PC-9 (cell line): ENCODE data around the gene RXFP3. TPM values are rescaled to one million over a fixed set of nuclear protein-coding genes. Genes with fewer than 3 reads are reported as not detected.
A peak's percentile ranks its signal among the peaks of the same experiment; 100 is the strongest.

Experiments used
- BruUV-seq: library from RNA; stranded (reverse); fragments of 400-500 nt; replicated peaks from 2 replicates; lab custom pipeline; 2021; lab: Mats Ljungman, UMichigan
- CTCF ChIA-PET: fragments of 300-600 bp; sonication (Branson Sonifier 250); formaldehyde crosslinking; loops from one replicate; lab custom pipeline; 2022; ENCODE audit warnings: antibody characterized with exemption; lab: Charles Lee
- POLR2A ChIA-PET: fragments of 300-600 bp; sonication (Branson Sonifier 250); formaldehyde crosslinking; loops from one replicate; lab custom pipeline; 2022; ENCODE audit warnings: antibody characterized with exemption; ENCODE audit not compliant: unreplicated experiment; lab: Charles Lee
- DNase-seq, 2 experiments: peaks; one replicate each; pipeline versions ENCODE4 v3.0.0 to v3.0.0-alpha.2; 2015 to 2022; ENCODE audit warnings: mixed read lengths in 1 of 2
- H2AFZ ChIP-seq: fragments of 200-600 bp; sonication (generic); 2 replicates; pipeline ENCODE4 v1.8.1; 2017; ENCODE audit warnings: antibody characterized with exemption
- H3F3A ChIP-seq: fragments of 200-600 bp; sonication (generic); 2 replicates; pipeline ENCODE4 v1.8.1; 2017; ENCODE audit warnings: antibody characterized with exemption, mild to moderate bottlenecking, low read depth; ENCODE audit not compliant: insufficient read depth
- H3K27ac ChIP-seq: fragments of 200-600 bp; sonication (generic); 2 replicates; pipeline ENCODE4 v1.6.1; 2016; ENCODE audit warnings: mixed run types
- H3K27me3 ChIP-seq: fragments of 200-600 bp; sonication (generic); 2 replicates; pipeline ENCODE4 v1.6.1; 2016; ENCODE audit warnings: low read depth, mixed run types; ENCODE audit not compliant: insufficient read depth
- H3K36me3 ChIP-seq: fragments of 200-600 bp; sonication (generic); 2 replicates; pipeline ENCODE4 v1.6.1; 2016; ENCODE audit warnings: low read depth, mixed run types
- H3K4me1 ChIP-seq: fragments of 200-600 bp; sonication (generic); replicated peaks from 2 replicates; pipeline ENCODE4 v1.6.1; 2016; ENCODE audit warnings: mixed run types; ENCODE audit not compliant: insufficient read depth
- H3K4me2 ChIP-seq: fragments of 200-600 bp; sonication (generic); 2 replicates; pipeline ENCODE4 v1.6.1; 2017; ENCODE audit warnings: mixed run types
- H3K4me3 ChIP-seq: fragments of 200-600 bp; sonication (generic); 2 replicates; pipeline ENCODE4 v1.6.1; 2016; ENCODE audit warnings: mixed run types
- H3K79me2 ChIP-seq: fragments of 200-600 bp; sonication (generic); 2 replicates; pipeline ENCODE4 v1.6.1; 2017; ENCODE audit warnings: low read depth, mixed run types
- H3K9me2 ChIP-seq: fragments of 200-600 bp; sonication (generic); 2 replicates; pipeline ENCODE4 v1.8.1; 2017; ENCODE audit warnings: mild to moderate bottlenecking; ENCODE audit not compliant: insufficient read depth
- H3K9me3 ChIP-seq: fragments of 200-600 bp; sonication (generic); 2 replicates; pipeline ENCODE4 v1.8.1; 2016; ENCODE audit warnings: low read depth; ENCODE audit not compliant: insufficient read depth
- H4K20me1 ChIP-seq: fragments of 200-600 bp; sonication (generic); 2 replicates; pipeline ENCODE4 v1.8.1; 2017; ENCODE audit not compliant: insufficient read depth
- CTCF ChIP-seq: fragments of 200-600 bp; sonication (generic); conservative IDR thresholded peaks from 2 replicates; pipeline ENCODE4 v1.6.1; 2017; ENCODE audit warnings: mixed run types, antibody characterized with exemption, mild to moderate bottlenecking, moderate library complexity
- EZH2 ChIP-seq: fragments of 200-600 bp; sonication (generic); IDR thresholded peaks from 2 replicates; pipeline ENCODE4 v1.8.0; 2017; ENCODE audit warnings: antibody characterized with exemption, low read depth
- intact Hi-C: fragments of 100-400 bp; cut with micrococcal nuclease; formaldehyde crosslinking; loops from one replicate; pipeline ENCODE4 v1.10.0; 2022; ENCODE audit not compliant: unreplicated experiment
- total RNA-seq: library from RNA; stranded (reverse); gene quantifications from 2 replicates; pipeline ENCODE4 v1.2.3, GENCODE V29; 2021

RXFP3 gene
- total RNA-seq, 1 experiment from 2014 or later, result not detected

GRCh38 chr5:33891788-33892619 is 44.2 kb upstream of the RXFP3 start, which contains the start of gene ADAMTS12:
TSS of gene ADAMTS12 (minus strand) at chr5:33891990. CDS start at chr5:33891856, 134 bp downstream.
- Histone ChIP-seq H3K36me3 (no peaks in the 10 kb centered on the region), H3K4me3 (peak within 1 kb of the TSS; percentile 67), H3K9me2 (no peaks in the 10 kb centered on the region), H4K20me1 (peaks cover 4% of the 10 kb centered on the region; the same call in 1 of the 2 replicates), H3K4me1 (peaks cover 77% of the 10 kb centered on the region), H3F3A (peaks cover 44% of the 10 kb centered on the region), H2AFZ (peak within 1 kb of the TSS; percentile 77), H3K9me3 (no peaks in the 10 kb centered on the region), H3K4me2 (peak within 1 kb of the TSS; percentile 92), H3K79me2 (peaks cover 46% of the 10 kb centered on the region), H3K27ac (peak within 1 kb of the TSS; percentile 75), H3K27me3 (no peaks in the 10 kb centered on the region)
- TF ChIP-seq EZH2, result no peak
- no peak; the same call in 1 of the 2 replicates for TF ChIP-seq CTCF
- BruUV-seq, result no TSS peak
- ChIA-PET CTCF (interaction anchor here (0.6 to 1.3 kb wide), 9 partner anchors 32 to 303 kb away, joined by 3 to 10 read pairs (median 4); partner anchors contain the start of gene AMACR), POLR2A (interaction anchor here (0.7 to 2.1 kb wide), 5 partner anchors 11 to 1037 kb away, joined by 3 to 35 read pairs (median 4); partner anchors contain the start of gene TARS1)
- peak; percentile 68 to 87 for DNase-seq
- intact Hi-C loops, result loop anchor here (1.0 to 10.0 kb wide), 8 partner anchors 33 to 1033 kb away; partner anchors contain the start of genes DNAJC21 and TARS1

- peaks cover 39% of the 10 kb centered on the region for H3K79me2 ChIP-seq
- H4K20me1 ChIP-seq, result peaks cover 4% of the 10 kb centered on the region; the same call in 1 of the 2 replicates
- H2AFZ ChIP-seq, result peak overlapping the region; percentile 77
- TSS peak; percentile 90 for BruUV-seq
- DNase-seq, result peak; percentile 91 to 97
- peak overlapping the region; percentile 75 for H3K27ac ChIP-seq
- H3K4me1 ChIP-seq, result peaks cover 70% of the 10 kb centered on the region
- ChIA-PET POLR2A (interaction anchor here (0.7 to 2.1 kb wide), 4 partner anchors 11 to 1036 kb away, joined by 4 to 35 read pairs (median 12); partner anchors contain the start of gene TARS1), CTCF (interaction anchor here (0.6 to 1.3 kb wide), 5 partner anchors 33 to 120 kb away, joined by 3 to 10 read pairs (median 4); no protein-coding TSS in a partner anchor)
- no peaks in the 10 kb centered on the region for H3K9me2 ChIP-seq
- peaks cover 44% of the 10 kb centered on the region for H3F3A ChIP-seq
- H3K4me3 ChIP-seq, result peak overlapping the region; percentile 67; the same call in 1 of the 2 replicates
- H3K27me3 ChIP-seq, result no peaks in the 10 kb centered on the region
- TF ChIP-seq EZH2 (no peak), CTCF (no peak; the same call in 1 of the 2 replicates)
- H3K36me3 ChIP-seq, result no peaks in the 10 kb centered on the region
- H3K9me3 ChIP-seq, result no peaks in the 10 kb centered on the region
- H3K4me2 ChIP-seq, result peak overlapping the region; percentile 92
- intact Hi-C loops, result loop anchor here (1.0 to 10.0 kb wide), 8 partner anchors 33 to 1032 kb away; partner anchors contain the start of genes DNAJC21 and TARS1
Observed at GRCh38 chr5:33892620-33893137, 43.5 kb upstream of the RXFP3 start.

- no peaks in the 10 kb centered on the region for H3K36me3 ChIP-seq
- peaks cover 20% of the 10 kb centered on the region for H3K79me2 ChIP-seq
- peaks cover 44% of the 10 kb centered on the region for H3F3A ChIP-seq
- intact Hi-C loops, result loop anchor here (1.0 to 10.0 kb wide), 4 partner anchors 9 to 1030 kb away; partner anchors contain the start of gene DNAJC21
- peak overlapping the region; percentile 75 for H3K27ac ChIP-seq
- peaks cover 51% of the 10 kb centered on the region for H3K4me1 ChIP-seq
- no peaks in the 10 kb centered on the region for H4K20me1 ChIP-seq
- peak; percentile 56 to 98 for DNase-seq
- POLR2A ChIA-PET, result interaction anchor here (0.5 to 0.8 kb wide), 7 partner anchors 35 to 623 kb away, joined by 3 to 13 read pairs (median 5); partner anchors contain the start of gene TARS1
- H3K4me3 ChIP-seq, result peak overlapping the region; percentile 8; the same call in 1 of the 2 replicates
- CTCF ChIA-PET, result interaction anchor here (0.5 to 1.5 kb wide), 5 partner anchors 9 to 130 kb away, joined by 3 to 7 read pairs (median 5); no protein-coding TSS in a partner anchor
- no peaks in the 10 kb centered on the region for H3K27me3 ChIP-seq
- H3K9me3 ChIP-seq, result no peaks in the 10 kb centered on the region
- H3K4me2 ChIP-seq, result peak overlapping the region; percentile 92
- peak overlapping the region; percentile 0; the same call in 1 of the 2 replicates for H2AFZ ChIP-seq
- BruUV-seq, result no TSS peak
- TF ChIP-seq EZH2 (no peak), CTCF (no peak)
- H3K9me2 ChIP-seq, result no peaks in the 10 kb centered on the region
Observed at GRCh38 chr5:33894566-33894965, 41.6 kb upstream of the RXFP3 start.
